GM12873 (cell line): Measurements from ENCODE around the gene HMGN5.

ENCODE experiments used
- CTCF ChIP-seq: IDR thresholded peaks from 2 replicates; pipeline ENCODE4 v1.5.1; 2012; ENCODE audit warnings: low read depth, mild to moderate bottlenecking, moderate library complexity, low read length, control low read depth; ENCODE audit not compliant: insufficient read depth; ENCODE audit errors: missing control alignments

HMGN5 gene

DNA sequence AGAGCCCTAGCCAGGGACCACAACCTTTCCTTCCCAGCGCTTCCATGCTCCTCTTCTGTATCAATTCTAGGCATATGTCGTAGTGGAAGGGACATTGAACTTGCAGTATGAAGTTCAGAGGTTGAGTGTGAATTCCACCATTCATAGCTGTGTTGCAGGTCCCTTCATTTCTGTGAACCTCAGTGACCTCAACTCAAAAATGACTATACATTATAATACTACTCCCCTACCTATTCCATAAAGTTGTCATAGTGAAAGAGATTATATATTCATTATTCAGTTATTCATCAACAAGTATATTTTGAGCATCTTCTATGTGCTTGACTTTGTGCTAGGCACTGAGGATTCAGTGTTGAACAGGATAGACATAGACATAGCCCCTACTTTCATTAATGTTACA lies 28.2 kb upstream of the HMGN5 start:
- no peak for TF ChIP-seq CTCF

DNA sequence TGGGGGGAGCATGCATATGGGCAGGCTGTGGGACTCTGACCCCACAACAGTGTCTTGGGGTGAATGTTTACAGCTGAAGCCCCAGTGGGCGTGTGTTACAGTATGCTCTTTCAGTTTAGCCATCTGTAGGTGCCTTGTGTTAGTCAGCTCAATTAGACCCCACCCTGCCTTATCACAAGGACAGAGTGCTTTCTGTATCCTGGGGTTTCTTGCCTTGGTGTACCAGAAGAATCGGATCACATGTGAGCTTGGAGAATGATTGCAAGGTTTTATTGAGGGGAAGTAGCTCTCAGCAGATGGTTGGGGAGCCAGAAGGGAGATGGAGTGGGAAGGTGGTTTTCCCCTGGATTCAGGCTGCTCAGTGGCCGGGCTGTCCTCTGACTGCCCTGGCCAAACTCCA lies 27.5 kb upstream of the HMGN5 start:
- TF ChIP-seq CTCF, result no peak

DNA sequence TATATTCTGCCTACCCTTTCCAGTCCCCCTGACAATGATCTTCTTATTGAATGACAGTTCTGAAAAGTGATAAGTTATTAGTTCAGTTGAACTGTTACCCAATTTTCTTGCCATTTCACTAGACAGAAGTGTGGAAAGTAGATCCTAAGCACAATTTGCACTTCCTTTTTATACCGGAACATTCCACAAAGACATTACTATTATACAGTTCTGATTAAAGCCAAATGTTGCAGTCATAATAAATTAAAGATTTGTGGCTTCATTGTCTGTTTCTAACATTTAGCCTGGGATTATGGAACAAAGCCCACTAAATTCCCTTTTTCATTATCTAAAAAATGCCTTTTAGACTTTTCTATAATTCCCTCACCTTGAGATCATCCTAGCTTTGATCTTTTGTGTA lies 14.0 kb upstream of the HMGN5 start:
- TF ChIP-seq CTCF, result no peak

GRCh38 chrX:81208916-81209315 lies 7.2 kb upstream of the HMGN5 start:
- TF ChIP-seq CTCF, result no peak

- no peak for TF ChIP-seq CTCF
Observed at GRCh38 chrX:81206476-81206875, 4.8 kb upstream of the HMGN5 start.

GRCh38 chrX:81205551-81205950 lies 3.8 kb upstream of the HMGN5 start:
- no peak for TF ChIP-seq CTCF

DNA sequence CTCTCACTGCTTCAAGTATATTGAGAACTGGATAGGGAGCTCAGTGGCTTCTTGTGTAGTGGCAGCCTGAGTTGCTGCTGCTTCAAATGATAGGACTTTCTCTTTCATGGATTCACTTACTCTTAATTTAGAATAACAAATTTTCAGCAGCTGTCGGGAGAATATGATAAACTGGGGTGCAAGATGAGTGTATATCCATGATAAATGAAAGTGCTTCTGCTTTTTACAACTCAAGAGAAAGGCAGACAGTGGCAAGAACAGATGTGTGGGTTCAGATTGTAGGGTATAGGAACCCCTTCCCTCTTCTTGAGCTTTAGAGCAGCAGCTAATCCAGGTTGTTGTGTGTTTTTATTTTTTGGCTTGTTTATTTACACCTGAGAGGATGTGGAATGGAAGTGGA lies 1.2 kb upstream of the HMGN5 start:
- TF ChIP-seq CTCF, result no peak

DNA sequence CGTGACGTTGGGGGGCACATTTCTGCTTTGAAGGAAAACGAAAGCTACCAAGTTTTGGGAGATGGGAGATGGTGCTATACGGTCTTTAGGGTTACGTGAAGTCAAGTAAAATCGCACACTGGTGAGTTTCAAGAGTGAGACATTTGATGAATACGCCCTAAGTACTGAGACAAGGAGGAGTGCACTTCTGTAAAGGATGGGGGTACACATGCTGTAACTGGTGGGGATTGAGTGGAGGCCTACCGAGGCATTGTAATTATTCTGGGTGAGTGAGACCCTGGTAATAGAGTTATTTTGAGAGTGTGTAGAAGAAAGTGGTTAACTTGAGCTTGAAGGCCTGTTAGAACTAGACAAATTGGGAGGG lies 725 bp upstream of the HMGN5 start:
- no peak for TF ChIP-seq CTCF
